ENCODE results near the gene WNK1.

DNA sequence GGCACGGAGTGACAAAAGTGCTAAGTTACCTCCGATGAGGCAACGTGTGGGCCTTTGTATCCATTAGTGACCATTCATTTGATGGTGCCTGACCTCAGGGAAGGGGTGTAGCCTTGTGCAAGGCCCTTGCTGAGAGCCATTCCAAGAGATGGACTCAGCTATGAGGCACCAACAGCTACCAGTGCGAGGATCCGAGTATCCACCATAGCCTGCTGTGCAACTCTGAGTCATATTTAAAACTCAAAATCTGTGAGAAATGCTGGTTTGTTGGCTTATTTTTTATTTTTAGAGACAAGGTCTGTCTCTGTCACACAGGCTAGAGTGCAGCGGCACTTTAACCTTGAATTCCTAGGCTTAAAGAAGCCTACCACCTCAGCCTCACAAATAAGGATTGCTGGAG is 25.1 kb upstream of the WNK1 start:
- TF ChIP-seq TBP (IDR thresholded peaks at IDR 0.05; ENCODE audit: low read depth, low read length) (no peak), GABPA (IDR thresholded peaks at IDR 0.05; ENCODE audit: borderline replicate concordance, insufficient read depth, low read length) (no peak), POU5F1 (IDR thresholded peaks at IDR 0.05; ENCODE audit: low read depth, low read length) (no peak), TAF1 (IDR thresholded peaks at IDR 0.05; ENCODE audit: low read depth, low read length) (no peak), POLR2AphosphoS5 (IDR thresholded peaks at IDR 0.05; ENCODE audit: low read depth, low read length) (no peak), MAFK (IDR thresholded peaks at IDR 0.05; ENCODE audit: low read depth, low read length) (no peak), EZH2 (IDR thresholded peaks at IDR 0.05; ENCODE audit: low read depth, low read length, severe bottlenecking) (no peak), SP2 (IDR thresholded peaks at IDR 0.05; ENCODE audit: low read length) (no peak), POLR2A (IDR thresholded peaks at IDR 0.05; ENCODE audit: control extremely low read depth in 1 of 2, low read depth in 2 of 2, low read length in 2 of 2) (no peak), KDM1A (IDR thresholded peaks at IDR 0.05; ENCODE audit: borderline replicate concordance, low read length) (no peak)
- TF ChIP-seq, protein P1, sequence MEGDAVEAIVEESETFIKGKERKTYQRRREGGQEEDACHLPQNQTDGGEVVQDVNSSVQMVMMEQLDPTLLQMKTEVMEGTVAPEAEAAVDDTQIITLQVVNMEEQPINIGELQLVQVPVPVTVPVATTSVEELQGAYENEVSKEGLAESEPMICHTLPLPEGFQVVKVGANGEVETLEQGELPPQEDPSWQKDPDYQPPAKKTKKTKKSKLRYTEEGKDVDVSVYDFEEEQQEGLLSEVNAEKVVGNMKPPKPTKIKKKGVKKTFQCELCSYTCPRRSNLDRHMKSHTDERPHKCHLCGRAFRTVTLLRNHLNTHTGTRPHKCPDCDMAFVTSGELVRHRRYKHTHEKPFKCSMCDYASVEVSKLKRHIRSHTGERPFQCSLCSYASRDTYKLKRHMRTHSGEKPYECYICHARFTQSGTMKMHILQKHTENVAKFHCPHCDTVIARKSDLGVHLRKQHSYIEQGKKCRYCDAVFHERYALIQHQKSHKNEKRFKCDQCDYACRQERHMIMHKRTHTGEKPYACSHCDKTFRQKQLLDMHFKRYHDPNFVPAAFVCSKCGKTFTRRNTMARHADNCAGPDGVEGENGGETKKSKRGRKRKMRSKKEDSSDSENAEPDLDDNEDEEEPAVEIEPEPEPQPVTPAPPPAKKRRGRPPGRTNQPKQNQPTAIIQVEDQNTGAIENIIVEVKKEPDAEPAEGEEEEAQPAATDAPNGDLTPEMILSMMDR (IDR thresholded peaks at IDR 0.05; ENCODE audit: control extremely low read depth in 1 of 3, insufficient read depth in 1 of 3, low read depth in 1 of 3, low read length in 3 of 3) = no peak
- TF ChIP-seq, protein P2, sequence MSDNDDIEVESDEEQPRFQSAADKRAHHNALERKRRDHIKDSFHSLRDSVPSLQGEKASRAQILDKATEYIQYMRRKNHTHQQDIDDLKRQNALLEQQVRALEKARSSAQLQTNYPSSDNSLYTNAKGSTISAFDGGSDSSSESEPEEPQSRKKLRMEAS (IDR thresholded peaks at IDR 0.05) = no peak

Measured in H1 (cell line).